GM21825 (cell line): ENCODE data around the gene NKAPD1.
A peak's percentile ranks its signal among the peaks of the same experiment; 100 is the strongest.
"Not testable (repeated sequence)": the region's sequence is repeated elsewhere in the genome, so short reads cannot be mapped to it uniquely, and the experiment has no call there.

ENCODE experiments used
- ATAC-seq: cut with Tn5 transposase; IDR thresholded peaks from one replicate; pipeline ENCODE4 v1.9.1; 2021; ENCODE audit warnings: mild to moderate bottlenecking, moderate library complexity; ENCODE audit not compliant: unreplicated experiment

The NKAPD1 gene, protein sequence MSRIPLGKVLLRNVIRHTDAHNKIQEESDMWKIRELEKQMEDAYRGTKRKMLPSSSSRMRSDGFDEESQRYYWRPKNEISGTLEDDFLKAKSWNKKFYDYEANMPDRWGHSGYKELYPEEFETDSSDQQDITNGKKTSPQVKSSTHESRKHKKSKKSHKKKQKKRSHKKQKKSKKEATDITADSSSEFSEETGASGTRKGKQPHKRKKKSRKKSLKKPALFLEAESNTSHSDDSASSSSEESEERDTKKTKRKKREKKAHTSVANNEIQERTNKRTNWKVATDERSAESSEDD

DNA sequence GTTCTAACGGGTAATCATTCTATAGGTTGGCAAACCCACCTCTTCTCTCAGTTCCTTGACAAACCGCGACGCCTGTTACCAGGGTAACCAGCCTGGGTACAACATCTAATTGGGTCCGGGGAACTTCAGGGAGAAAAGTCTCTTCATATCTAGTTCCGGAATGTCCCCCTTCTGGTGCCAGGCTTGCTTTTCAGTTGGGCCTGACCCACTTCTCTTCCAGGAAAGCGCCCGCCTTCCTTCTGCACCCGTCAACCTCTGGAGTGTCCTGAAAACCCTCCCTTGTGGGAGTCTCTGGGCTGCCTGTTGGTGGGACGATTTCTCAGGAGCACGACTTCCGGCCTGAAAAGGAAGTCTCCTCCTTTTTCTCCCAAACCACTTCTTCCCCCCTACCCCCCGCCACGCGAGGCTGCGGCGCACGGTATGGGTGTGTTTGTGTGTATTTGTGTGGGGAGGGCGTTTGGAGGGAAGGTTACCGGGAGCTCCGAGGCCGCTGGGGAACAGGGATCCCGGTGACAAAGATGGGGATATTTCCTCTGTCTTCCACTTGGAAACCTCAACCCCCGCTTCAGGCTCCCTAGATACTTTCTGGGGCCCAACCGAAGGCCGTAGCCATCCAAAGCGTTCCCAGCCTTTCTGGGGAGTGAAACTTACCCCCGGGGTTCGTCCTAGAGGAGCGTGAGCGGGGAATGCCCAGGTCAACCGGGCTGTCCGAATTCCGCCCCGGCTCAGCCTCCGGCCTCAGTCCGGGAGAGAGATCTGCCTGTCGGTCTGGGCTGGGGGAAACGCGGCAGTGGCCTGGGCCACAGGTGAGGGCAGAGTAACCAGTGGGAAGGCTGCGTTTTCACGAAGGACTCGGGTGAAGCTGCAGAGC is at the start of gene NKAPD1, which contains the start of gene PIH1D2:
TSS of gene NKAPD1 (plus strand) at position 359 of the 871 bp plus-strand sequence. CDS start 1,276 bp downstream, outside the sequence.
TSS of gene PIH1D2 (minus strand) at position 77 of the 871 bp plus-strand sequence. CDS start 843 bp downstream, outside the sequence.
- peak; percentile 87 for ATAC-seq

DNA sequence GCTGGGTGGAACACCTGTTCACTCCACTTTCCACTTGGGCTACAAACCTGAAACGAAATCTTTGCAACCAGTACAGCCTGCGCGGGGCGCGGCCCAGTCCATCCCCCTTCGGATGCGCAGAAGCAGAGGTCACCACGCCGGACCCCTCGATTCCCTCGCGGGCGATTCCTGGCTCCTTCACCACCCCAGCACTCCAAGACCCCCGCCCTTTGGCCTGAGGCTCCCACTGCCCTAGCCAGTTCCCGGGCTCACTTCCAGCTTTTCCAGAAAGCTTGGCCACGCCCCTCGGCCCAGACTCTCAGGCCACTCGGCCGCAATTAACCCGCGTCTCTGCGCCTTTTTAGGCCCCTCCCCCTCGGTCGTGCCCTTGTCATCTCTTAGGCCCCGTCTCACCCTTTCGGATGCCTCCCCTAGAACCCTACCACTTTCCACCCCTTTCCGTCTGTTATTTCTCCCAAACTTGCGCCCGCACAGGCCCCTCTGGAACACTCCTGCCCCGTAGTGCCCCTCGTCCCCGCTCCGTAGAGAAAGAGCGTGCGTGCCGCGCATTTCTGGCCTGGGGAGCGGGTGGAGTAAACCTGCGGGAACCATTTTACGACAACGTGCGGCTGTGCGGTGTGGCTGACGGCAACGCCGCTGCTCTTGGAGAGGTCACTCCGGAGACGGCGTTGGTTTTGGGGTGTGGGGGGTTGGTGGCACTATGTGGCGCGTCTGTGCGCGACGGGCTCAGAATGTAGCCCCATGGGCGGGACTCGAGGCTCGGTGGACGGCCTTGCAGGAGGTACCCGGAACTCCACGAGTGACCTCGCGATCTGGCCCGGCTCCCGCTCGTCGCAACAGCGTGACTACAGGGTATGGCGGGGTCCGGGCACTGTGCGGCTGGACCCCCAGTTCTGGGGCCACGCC is 49.1 kb upstream of the NKAPD1 start, which contains the start of gene DLAT:
TSS of gene DLAT (plus strand) at position 636 of the 906 bp plus-strand sequence. CDS start at position 701, 65 bp downstream.
- ATAC-seq = peak; percentile 72

DNA sequence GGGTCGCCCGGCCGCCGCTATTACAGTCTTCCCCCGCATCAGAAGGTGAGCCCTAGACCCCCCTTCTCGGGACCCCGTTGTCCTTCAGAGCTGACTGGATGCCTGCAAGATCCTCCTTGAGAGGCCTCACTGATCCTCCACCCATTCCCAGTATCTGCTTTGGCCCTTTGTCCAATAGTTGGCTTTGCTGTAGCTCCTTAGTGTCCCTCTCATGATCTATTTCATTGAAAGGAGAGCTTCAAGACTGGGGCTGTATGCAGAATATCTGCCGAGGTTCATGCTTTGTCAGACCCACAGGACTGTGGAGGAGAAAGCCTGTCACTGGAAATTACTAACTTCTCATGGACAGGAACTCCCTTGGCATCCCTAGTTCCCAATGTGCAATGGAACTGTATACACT is 48.4 kb upstream of the NKAPD1 start:
- ATAC-seq = no peak

DNA sequence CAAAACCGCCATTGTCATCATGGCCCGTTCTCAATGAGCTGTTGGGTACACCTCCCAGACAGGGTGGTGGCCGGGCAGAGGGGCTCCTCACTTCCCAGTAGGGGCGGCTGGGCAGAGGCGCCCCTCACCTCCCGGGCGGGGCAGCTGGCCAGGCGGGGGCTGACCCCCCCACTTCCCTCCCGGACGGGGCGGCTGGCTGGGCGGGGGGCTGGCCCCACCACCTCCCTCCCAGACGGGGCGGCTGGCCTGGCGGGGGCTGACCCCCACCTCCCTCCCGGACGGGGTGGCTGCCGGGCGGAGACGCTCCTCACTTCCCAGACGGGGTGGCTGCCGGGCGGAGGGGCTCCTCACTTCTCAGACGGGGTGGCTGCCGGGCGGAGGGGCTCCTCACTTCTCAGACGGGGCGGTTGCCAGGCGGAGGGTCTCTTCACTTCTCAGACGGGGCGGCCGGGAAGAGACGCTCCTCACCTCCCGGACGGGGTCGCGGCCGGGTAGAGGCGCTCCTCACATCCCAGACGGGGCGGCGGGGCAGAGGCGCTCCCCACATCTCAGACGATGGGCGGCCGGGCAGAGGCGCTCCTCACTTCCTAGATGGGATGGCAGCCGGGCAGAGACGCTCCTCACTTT is 47.2 kb upstream of the NKAPD1 start:
- ATAC-seq = not testable (repeated sequence)

DNA sequence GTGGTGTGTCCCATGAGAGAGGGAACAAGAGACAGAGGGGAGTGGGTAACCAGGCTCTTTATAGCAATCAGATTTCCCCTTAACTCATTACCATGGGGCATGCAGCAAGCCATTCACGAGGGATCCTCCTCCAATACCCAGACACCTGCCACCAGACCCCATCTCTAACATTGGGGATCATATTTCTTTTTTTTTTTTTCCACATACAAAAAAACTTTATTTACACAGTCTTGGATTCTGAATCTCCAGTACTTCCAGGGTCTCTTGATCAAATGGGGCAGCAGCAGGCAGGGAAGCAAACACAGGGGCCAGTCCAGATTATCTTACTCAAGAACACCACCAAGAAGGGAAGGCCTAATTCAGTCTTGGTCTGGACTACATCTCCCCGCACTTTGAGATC is 44.6 kb upstream of the NKAPD1 start:
- no peak for ATAC-seq

DNA sequence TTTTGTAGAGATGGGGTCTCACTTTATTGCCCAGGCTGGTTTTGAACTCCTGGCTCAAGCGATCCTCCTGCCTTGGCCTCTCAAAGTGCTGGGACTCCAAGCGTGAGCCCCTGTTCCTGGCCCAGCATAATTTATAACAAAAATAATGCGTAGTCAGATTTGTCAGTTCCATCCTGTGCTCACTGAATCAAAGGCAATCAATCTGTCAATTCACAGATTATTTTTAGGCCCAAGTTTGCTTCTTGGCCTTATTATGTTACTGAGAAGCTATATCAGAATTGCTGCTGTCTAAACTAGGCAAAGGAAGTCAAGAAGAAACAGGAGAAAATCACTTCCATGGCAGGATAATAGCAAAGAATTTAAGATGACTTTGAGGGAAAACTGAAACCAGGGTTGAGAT is 40.2 kb upstream of the NKAPD1 start:
- no peak for ATAC-seq

DNA sequence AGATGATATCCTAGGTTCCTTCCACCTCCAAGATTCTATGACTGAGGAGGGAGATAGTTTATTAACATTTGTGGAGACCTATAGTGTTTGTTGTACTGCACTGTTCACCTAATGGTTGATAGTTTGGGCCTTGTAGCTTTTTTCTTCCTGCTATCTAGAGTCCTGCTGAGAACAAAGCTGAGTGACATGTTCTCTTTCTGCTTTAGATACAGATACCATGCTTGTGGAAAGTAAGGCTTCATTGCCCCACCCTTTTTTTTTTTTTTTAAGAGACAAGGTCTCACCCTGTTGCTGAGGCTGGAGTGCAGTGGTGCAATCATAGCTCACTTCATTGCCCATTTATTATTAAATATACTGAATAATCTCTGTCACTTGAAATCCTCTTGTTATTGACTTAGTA is 36.6 kb upstream of the NKAPD1 start:
- no peak for ATAC-seq

DNA sequence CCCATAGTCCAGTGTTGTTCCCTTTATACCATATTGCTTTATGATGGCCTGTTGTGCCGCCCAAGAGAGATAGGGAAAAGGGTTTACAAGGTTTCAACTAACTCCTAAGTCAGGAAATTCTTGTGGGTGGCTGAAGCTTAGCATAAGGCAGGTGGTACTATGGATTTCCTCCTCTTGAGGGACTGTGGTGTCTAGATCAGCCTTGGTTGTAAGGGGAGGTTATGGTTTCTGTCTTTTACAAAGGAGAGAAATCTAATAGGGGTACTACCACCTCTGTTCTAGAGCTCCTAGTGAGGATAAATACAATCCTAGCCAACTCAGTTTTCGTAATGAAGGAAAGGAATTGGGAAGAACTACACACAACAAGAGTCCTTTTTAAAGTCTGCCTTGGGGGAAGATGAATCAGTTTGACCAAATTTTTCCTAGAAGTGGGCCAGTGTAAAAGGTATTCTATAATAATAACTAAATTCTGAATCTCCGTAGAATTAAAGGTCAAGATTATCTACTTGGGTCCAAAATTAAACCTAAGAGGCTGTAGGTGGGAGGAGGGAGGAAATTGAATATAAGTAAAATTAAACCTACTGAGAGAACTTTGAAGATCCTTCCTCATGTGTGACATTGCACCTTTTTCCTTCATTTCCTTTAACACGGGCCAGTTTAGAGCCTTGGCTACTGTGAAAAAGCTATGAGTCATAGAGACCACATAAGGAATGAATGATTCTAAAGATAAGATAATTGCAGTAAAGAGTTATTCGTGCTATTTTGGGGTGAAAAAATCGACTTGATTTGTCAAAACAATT is 31.7 kb upstream of the NKAPD1 start:
- no peak for ATAC-seq

DNA sequence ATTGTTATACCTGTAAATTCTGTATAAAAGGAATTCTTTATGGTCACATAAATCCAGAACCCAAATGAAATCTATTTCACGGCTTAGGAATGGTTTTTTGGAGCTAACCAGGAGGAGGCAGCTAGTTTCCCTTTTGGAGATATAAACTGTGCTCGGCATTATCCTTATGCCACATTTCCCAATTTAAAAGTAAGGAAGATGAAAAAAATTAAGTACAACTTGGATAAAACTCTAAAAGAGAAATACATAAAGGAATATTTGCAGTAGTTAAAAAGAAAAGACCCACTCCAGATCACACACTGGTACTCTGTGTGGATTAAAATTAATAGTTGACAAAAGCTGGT is 31.2 kb upstream of the NKAPD1 start:
- no peak for ATAC-seq

DNA sequence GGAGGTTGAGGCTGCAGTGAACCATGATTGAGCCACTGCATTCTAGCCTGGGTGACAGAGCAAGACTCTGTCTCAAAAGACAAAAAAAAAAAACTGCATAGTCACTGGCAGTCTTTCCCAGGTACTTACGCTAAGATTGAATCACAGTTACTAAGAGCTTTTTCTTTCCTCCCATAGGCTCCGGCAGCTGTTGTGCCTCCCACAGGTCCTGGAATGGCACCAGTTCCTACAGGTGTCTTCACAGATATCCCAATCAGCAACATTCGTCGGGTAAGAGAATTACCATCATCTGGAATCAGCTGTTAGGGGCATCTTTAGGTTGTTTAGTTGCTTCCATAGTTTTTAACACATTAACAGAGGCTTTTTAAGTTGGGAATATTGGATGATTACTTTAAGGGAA is 29.1 kb upstream of the NKAPD1 start:
- no peak for ATAC-seq

DNA sequence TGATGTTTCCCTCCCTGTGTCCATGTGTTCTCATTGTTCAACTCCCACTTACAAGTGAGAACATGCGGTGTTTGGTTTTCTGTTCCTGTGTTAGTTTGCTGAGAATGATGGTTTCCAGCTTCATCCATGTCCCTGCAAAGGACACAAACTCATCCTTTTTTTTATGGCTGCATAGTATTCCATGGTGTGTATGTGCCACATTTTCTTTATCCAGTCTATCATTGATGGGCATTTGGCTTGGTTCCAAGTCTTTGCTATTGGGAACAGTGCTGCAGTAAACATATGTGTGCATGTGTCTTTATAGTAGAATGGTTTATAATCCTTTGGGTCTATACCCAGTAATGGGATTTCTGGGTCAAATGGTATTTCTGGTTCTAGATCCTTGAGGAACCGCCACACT is 27.5 kb upstream of the NKAPD1 start:
- not testable (repeated sequence) for ATAC-seq

DNA sequence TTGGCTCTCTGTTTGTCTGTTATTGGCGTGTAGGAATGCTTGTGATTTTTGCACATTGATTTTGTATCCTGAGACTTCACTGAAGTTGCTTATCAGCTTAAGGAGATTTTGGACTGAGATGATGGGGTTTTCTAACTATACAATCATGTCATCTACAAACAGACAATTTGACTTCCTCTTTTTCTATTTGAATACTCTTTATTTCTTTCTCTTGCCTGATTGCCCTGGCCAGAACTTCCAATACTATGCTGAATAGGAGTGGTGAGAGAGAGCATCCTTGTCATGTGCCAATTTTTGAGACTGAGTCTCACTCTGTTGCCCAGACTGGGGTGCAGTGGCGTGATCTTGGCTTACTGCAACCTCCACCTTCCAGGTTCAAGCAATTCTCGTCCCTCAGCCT is 25.8 kb upstream of the NKAPD1 start:
- not testable (repeated sequence) for ATAC-seq

DNA sequence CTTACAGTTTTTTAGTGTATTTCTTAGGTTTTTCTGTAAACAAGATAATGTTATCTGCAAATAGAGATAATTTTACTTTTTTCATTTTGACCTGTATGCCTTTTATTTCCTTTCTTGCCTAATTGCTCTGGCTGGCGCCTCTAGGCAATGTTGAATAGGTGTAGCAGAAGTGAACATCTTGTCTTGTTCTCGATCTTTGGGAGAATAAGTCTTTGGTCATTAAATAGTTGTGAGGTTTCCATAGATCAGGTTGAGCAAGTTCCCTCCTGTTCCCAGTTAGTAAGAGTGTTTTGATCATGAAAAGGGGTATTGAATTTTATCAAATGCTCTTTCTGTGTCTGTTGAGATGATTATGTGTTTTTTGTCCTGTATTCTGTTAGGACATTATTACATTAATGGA is 24.3 kb upstream of the NKAPD1 start:
- ATAC-seq = no peak

DNA sequence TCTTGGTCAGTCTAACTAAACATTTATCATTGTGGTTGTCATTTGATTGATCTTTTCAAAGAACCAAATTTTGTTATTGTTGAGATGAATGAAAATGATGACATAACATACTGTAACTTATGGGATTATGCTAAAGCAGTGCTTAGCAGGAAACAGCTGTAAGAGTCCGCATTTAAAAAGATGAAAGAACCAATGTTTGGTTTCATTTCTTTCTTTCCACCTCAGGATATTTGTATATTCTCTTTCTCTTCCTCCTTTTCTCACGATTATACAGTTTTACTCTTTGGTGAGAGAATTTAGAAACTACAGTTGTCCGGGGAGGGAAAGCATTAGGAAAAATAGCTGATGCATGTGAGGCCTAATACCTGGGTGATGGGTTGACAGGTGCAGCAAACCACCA is 23.4 kb upstream of the NKAPD1 start:
- ATAC-seq = peak; percentile 86

DNA sequence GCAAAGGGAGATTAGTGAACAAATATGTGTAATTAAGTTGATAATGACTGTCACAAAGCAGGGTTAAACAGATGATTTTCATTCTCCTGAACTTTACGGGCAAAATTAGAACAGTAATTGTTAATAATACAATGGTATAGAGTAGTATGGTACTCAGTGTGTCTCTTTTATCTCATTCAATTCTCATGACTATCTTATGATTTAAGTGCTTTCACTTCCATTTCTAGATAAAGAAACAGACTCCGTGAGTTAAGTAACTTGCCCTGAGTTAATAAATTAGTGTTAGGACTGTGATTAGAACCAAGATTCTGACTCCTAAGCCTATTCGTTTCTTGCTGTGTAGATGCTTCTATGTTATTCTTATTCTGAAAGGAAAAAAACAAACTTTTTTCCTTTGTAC is 22.3 kb upstream of the NKAPD1 start:
- ATAC-seq = no peak

DNA sequence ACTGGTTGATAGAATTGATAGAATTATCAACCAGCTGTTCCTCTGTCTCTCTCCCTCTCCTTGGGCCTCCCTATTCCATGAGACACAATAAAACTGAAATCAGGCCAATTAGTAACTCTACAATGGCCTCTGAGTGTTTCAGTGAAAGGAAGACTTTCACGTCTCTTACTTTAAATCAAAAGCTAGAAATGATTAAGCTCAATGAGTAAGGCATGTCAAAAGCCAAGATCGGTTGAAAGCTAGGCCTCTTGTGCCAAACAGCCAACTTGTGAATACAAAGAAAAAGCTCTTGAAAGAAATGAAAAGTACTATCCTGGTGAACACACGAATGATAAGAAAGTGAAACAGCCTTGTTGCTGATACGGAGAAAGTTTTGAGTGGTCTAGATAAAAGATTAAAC is 16.9 kb upstream of the NKAPD1 start:
- no peak for ATAC-seq

DNA sequence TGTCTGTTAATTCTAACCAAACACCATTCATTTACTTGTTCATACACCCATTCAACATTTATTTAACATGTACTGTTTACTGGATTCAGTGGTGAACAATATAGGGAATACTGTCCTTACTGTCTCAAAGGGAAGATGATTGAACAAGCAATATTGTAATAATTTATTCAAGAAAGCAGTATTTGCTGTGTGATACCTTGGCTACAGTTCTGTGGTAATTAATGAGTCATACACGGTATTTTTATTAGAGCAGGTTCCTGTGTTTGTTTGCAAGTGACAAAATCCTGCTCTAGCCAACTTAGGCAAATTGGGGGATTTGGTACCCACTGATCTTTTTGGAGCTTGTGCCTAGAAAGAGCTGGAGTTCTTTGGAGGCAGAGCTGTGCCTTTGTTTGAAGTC is 16.0 kb upstream of the NKAPD1 start:
- ATAC-seq = no peak

DNA sequence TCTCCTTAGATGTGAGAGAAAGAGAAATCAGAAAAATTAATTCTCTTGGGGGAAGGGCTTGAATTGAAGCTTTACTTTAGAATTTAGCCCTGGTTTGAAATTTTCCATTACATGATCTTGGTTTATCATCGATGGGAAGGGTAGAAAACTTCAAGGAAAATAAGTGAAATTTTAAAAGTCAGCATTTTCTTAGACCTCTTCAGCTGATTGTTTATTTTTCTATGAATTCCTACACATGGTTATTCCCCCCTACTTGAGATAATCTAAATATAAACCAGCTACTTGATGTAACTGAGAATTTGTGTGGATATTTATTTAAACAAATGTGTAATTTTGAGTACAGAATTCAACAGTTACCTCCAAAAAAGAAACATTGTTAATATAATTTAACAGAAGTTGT is 11.2 kb upstream of the NKAPD1 start:
- ATAC-seq = no peak

DNA sequence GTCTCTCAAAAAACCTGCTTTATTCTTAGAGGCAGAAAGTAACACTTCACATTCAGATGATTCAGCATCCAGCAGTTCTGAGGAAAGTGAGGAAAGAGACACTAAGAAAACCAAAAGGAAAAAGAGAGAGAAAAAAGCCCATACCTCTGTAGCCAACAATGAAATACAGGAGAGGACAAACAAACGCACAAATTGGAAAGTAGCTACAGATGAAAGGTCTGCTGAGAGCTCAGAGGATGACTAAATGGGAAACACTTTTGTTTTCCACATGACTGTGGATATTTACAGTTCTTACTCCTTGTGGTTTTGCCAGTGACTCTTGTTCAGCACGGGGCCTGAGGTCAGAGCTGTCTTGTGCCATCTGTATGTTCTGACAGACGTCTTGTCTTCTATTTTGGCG is 8.6 kb downstream of the NKAPD1 start:
- no peak for ATAC-seq
